Liver (tissue), 9 donors: Measurements from ENCODE around the gene RGS3. TPM values are rescaled to one million over a fixed set of nuclear protein-coding genes. Genes with fewer than 3 reads are reported as not detected.

Experiments used
- DNase-seq: peaks from one replicate; pipeline ENCODE4 v3.0.0-alpha.2; 2017; ENCODE audit warnings: low spot score
- H3K27ac ChIP-seq, 2 donors: one replicate each; pipeline ENCODE4 v1.7.0; 2013; ENCODE audit warnings: inconsistent platforms in 2 of 2, low read length in 2 of 2, control low read depth in 1 of 2, low read depth in 1 of 2, mild to moderate bottlenecking in 1 of 2
- H3K27me3 ChIP-seq, 4 donors: one replicate each; pipeline versions ENCODE4 v1.6.1 to v1.7.0; 2013; ENCODE audit warnings: low read length in 3 of 4, inconsistent platforms in 1 of 4, mild to moderate bottlenecking in 1 of 4, moderate library complexity in 1 of 4; ENCODE audit not compliant: control insufficient read depth in 4 of 4, insufficient read depth in 4 of 4
- H3K36me3 ChIP-seq, 4 donors: one replicate each; pipeline versions ENCODE4 v1.6.1 to v1.7.0; 2013; ENCODE audit warnings: low read length in 3 of 4, mild to moderate bottlenecking in 3 of 4, low read depth in 1 of 4, moderate library complexity in 1 of 4; ENCODE audit not compliant: control insufficient read depth in 4 of 4, insufficient read depth in 3 of 4
- H3K4me1 ChIP-seq, 4 donors: one replicate each; pipeline versions ENCODE4 v1.6.1 to v1.7.0; 2013; ENCODE audit warnings: low read length in 3 of 4, mild to moderate bottlenecking in 3 of 4, moderate library complexity in 1 of 4; ENCODE audit not compliant: control insufficient read depth in 4 of 4, insufficient read depth in 4 of 4
- H3K4me3 ChIP-seq, 3 donors: one replicate each; pipeline versions ENCODE4 v1.6.1 to v1.7.0; 2013; ENCODE audit warnings: low read length in 3 of 3, control low read depth in 1 of 3, low read depth in 1 of 3, mild to moderate bottlenecking in 1 of 3
- H3K9ac ChIP-seq, 2 donors: one replicate each; pipeline ENCODE4 v1.7.0; 2013; ENCODE audit warnings: low read length in 2 of 2, mild to moderate bottlenecking in 2 of 2, moderate library complexity in 2 of 2, control low read depth in 1 of 2, low read depth in 1 of 2
- H3K9me3 ChIP-seq, 4 donors: one replicate each; pipeline versions ENCODE4 v1.6.1 to v1.7.0; 2013; ENCODE audit warnings: low read length in 3 of 4; ENCODE audit not compliant: control insufficient read depth in 4 of 4
- ATF3 ChIP-seq: IDR thresholded peaks from 2 replicates; pipeline ENCODE4 v1.6.1; 2016; ENCODE audit warnings: antibody characterized with exemption
- CTCF ChIP-seq: fragments of 150-350 bp; IDR thresholded peaks from 2 replicates; pipeline ENCODE4 v1.5.1; 2017; ENCODE audit warnings: improper control_type of control experiment, low read depth, low read length; ENCODE audit not compliant: missing input control
- EGR1 ChIP-seq, 2 donors: IDR thresholded peaks; 2 replicates each; pipeline ENCODE4 v1.6.1; 2016 to 2018; ENCODE audit warnings: antibody characterized with exemption in 2 of 2, low read depth in 2 of 2
- FOXA1 ChIP-seq: IDR thresholded peaks from 2 replicates; pipeline ENCODE4 v1.6.1; 2016; ENCODE audit warnings: antibody characterized with exemption
- FOXA2 ChIP-seq: IDR thresholded peaks from 2 replicates; pipeline ENCODE4 v1.6.1; 2016; ENCODE audit warnings: antibody characterized with exemption
- GABPA ChIP-seq, 2 donors: IDR thresholded peaks in 1 of 2; conservative IDR thresholded peaks in 1 of 2; 2 replicates each; pipeline ENCODE4 v1.6.1; 2016; ENCODE audit warnings: antibody characterized with exemption in 2 of 2, mild to moderate bottlenecking in 1 of 2, moderate library complexity in 1 of 2
- HNF4G ChIP-seq: IDR thresholded peaks from 2 replicates; pipeline ENCODE4 v1.6.1; 2016; ENCODE audit warnings: antibody characterized with exemption
- JUND ChIP-seq, 2 donors: IDR thresholded peaks; 2 replicates each; pipeline ENCODE4 v1.6.1; 2016; ENCODE audit warnings: antibody characterized with exemption in 2 of 2
- MAX ChIP-seq: IDR thresholded peaks from 2 replicates; pipeline ENCODE4 v1.6.1; 2016; ENCODE audit warnings: antibody characterized with exemption
- NR2F2 ChIP-seq: IDR thresholded peaks from 2 replicates; pipeline ENCODE4 v1.6.1; 2016; ENCODE audit warnings: antibody characterized with exemption
- RAD21 ChIP-seq, 2 donors: IDR thresholded peaks; 2 replicates each; pipeline ENCODE4 v1.6.1; 2016; ENCODE audit warnings: antibody characterized with exemption in 2 of 2, mild to moderate bottlenecking in 2 of 2
- REST ChIP-seq: IDR thresholded peaks from 2 replicates; pipeline ENCODE4 v1.6.1; 2016; ENCODE audit warnings: antibody characterized with exemption, mild to moderate bottlenecking
- RXRA ChIP-seq, 2 donors: IDR thresholded peaks; 2 replicates each; pipeline ENCODE4 v1.6.1; 2017 to 2018; ENCODE audit warnings: antibody characterized with exemption in 2 of 2, mild to moderate bottlenecking in 1 of 2
- SP1 ChIP-seq: IDR thresholded peaks from 2 replicates; pipeline ENCODE4 v1.6.1; 2018; ENCODE audit warnings: antibody characterized with exemption, mild to moderate bottlenecking
- TAF1 ChIP-seq: conservative IDR thresholded peaks from 2 replicates; pipeline ENCODE4 v1.6.1; 2016; ENCODE audit warnings: antibody characterized with exemption, mild to moderate bottlenecking
- YY1 ChIP-seq: IDR thresholded peaks from 2 replicates; pipeline ENCODE4 v1.6.1; 2016; ENCODE audit warnings: antibody characterized with exemption, mild to moderate bottlenecking
- ZBTB33 ChIP-seq: IDR thresholded peaks from 2 replicates; pipeline ENCODE4 v1.6.1; 2016; ENCODE audit warnings: antibody characterized with exemption
- WGBS: extraction: QIAGEN DNeasy Blood & Tissue Kit; methylation state at CpG from one replicate; pipeline ENCODE4 v1.1.7; 2013; 5-methylcytosine and 5-hydroxymethylcytosine counted together
- polyA plus RNA-seq, 2 donors: library from polyadenylated mRNA; stranded (reverse) in 1 of 2; unstranded in 1 of 2; fragments of 200-250 nt in 1 of 2; fragments of >200 nt in 1 of 2; fragmentation: Nextera tagmentation in 1 of 2; extraction: Ambion mirVana in 1 of 2; gene quantifications; one replicate each; pipeline versions ENCODE4 v1.2.1 to v1.2.3, GENCODE V29; 2013 to 2015
- total RNA-seq, 2 donors: library from RNA; depleted of rRNA; stranded (reverse); fragments of >200 nt; gene quantifications; one replicate each; pipeline ENCODE4 v1.2.3, GENCODE V29; 2014
- donor health status: healthy.
- donor health status: healthy.
- donor health status: healthy.
- donor health status: healthy.
- donor health status: healthy.

RGS3 gene
- total and polyA plus RNA-seq, 4 donors: 13.0 to 65.0 (median 28.3) TPM

- TF ChIP-seq ZBTB33: no peak
These were observed 69.3 kb downstream of the RGS3 start (continued) for GRCh38 chr9:113532809-113533190.

- no peak for DNase-seq
- no peak overlapping the region for H3K4me3 ChIP-seq
- H3K27me3 ChIP-seq: no peaks in the 10 kb centered on the region
- peaks cover 0 to 10% (median 6%) of the 10 kb centered on the region in 4 donors for H3K36me3 ChIP-seq
- no peak overlapping the region for H3K27ac ChIP-seq
- no peak for TF ChIP-seq MAX
- TF ChIP-seq CTCF: no peak
- TF ChIP-seq EGR1 (IDR thresholded peaks at IDR 0.05; ENCODE audit: low read depth in 2 of 2): no peak
- TF ChIP-seq TAF1: no peak
- TF ChIP-seq GABPA (IDR thresholded peaks at IDR 0.05 in 1 of 2, conservative IDR thresholded peaks at IDR 0.05 in 1 of 2): no peak
- TF ChIP-seq RAD21 (IDR thresholded peaks at IDR 0.05): no peak
- TF ChIP-seq ZBTB33: no peak
- no peak for TF ChIP-seq SP1
- no peak for TF ChIP-seq ATF3
- TF ChIP-seq YY1: no peak
- TF ChIP-seq NR2F2: no peak
- no peak for TF ChIP-seq FOXA1
- TF ChIP-seq HNF4G: no peak
- TF ChIP-seq REST: no peak
- TF ChIP-seq RXRA (IDR thresholded peaks at IDR 0.05): no peak
- TF ChIP-seq JUND (IDR thresholded peaks at IDR 0.05): no peak
- TF ChIP-seq FOXA2: no peak
- H3K9ac ChIP-seq: no peak overlapping the region
- 97% methylated on average over 8 of the region's 8 CpGs for WGBS
- H3K4me1 ChIP-seq: no peaks in the 10 kb centered on the region
- H3K9me3 ChIP-seq: no peaks in the 10 kb centered on the region
These were observed 70.1 kb downstream of the RGS3 start for GRCh38 chr9:113533335-113534225.
